ENCODE measurements around the gene PTGES. TPM values are rescaled to one million over a fixed set of nuclear protein-coding genes. Genes with fewer than 3 reads are reported as not detected.
"Not testable (repeated sequence)": the region's sequence is repeated elsewhere in the genome, so short reads cannot be mapped to it uniquely, and the experiment has no call there.

PTGES gene
- total RNA-seq, 2 experiments from 2014 or later, result 0.25 to 0.38 TPM

GRCh38 chr9:129750013-129750638 is 2.7 kb downstream of the PTGES start:
- H3K4me1 ChIP-seq (ENCODE audit: insufficient read depth, low read length), result peaks cover 10% of the 10 kb centered on the region
- no peak overlapping the region for H3K4me3 ChIP-seq (ENCODE audit: low read length)
- Mint-ChIP-seq H3K27ac (no peak overlapping the region), H3K9me3 (no peaks in the 10 kb centered on the region), H3K27me3 (peaks cover 9% of the 10 kb centered on the region), H3K36me3 (ENCODE audit: low read depth) (no peaks in the 10 kb centered on the region), H3K4me1 (ENCODE audit: low read depth) (peaks cover 14% of the 10 kb centered on the region), H3K4me3 (no peak overlapping the region)
- peaks cover 0 to 3% of the 10 kb centered on the region in 2 experiments for H3K27me3 ChIP-seq (ENCODE audit: control insufficient read depth in 1 of 2, insufficient read depth in 2 of 2, low read length in 2 of 2)
- no peak for ATAC-seq (ENCODE audit: poor library complexity)
- TF ChIP-seq CTCF (IDR thresholded peaks at IDR 0.05), result no peak
- H3K27ac ChIP-seq (ENCODE audit: low read depth in 1 of 2, low read length in 2 of 2), result no peak overlapping the region
- ChIA-PET POLR2A (interaction anchor here (1.0 kb wide), 1 partner anchor 12 kb away, joined by 3 read pairs; no protein-coding TSS in a partner anchor), CTCF (interaction anchor here (0.6 kb wide), 1 partner anchor 97 kb away, joined by 4 read pairs; no protein-coding TSS in a partner anchor)
- no peak for DNase-seq
- no peaks in the 10 kb centered on the region for H3K9me3 ChIP-seq (ENCODE audit: control insufficient read depth in 1 of 2, insufficient read depth in 1 of 2, low read length in 2 of 2)
- no peaks in the 10 kb centered on the region for H3K36me3 ChIP-seq (ENCODE audit: insufficient read depth, low read length)
- intact Hi-C loops (cut with DNase I, micrococcal nuclease), result no loop called here

GRCh38 chr9:129749575-129749974 is 3.3 kb downstream of the PTGES start:
- POLR2A ChIA-PET, result interaction anchor here (1.0 kb wide), 1 partner anchor 12 kb away, joined by 3 read pairs; no protein-coding TSS in a partner anchor
- ATAC-seq (ENCODE audit: poor library complexity) (no peak), DNase-seq (no peak)
- Mint-ChIP-seq H3K4me1 (ENCODE audit: low read depth) (peaks cover 14% of the 10 kb centered on the region), H3K36me3 (ENCODE audit: low read depth) (no peaks in the 10 kb centered on the region), H3K27ac (no peak overlapping the region), H3K4me3 (no peak overlapping the region), H3K9me3 (no peaks in the 10 kb centered on the region), H3K27me3 (peaks cover 9% of the 10 kb centered on the region)
- CTCF ChIA-PET, result interaction anchor here (0.6 kb wide), 1 partner anchor 97 kb away, joined by 4 read pairs; no protein-coding TSS in a partner anchor
- H3K27ac ChIP-seq (ENCODE audit: low read depth in 1 of 2, low read length in 2 of 2), result no peak overlapping the region
- no peak overlapping the region for H3K4me3 ChIP-seq (ENCODE audit: low read length)
- TF ChIP-seq CTCF (IDR thresholded peaks at IDR 0.05), result no peak
- H3K9me3 ChIP-seq (ENCODE audit: control insufficient read depth in 1 of 2, insufficient read depth in 1 of 2, low read length in 2 of 2), result no peaks in the 10 kb centered on the region
- peaks cover 0 to 3% of the 10 kb centered on the region in 2 experiments for H3K27me3 ChIP-seq (ENCODE audit: control insufficient read depth in 1 of 2, insufficient read depth in 2 of 2, low read length in 2 of 2)
- no peaks in the 10 kb centered on the region for H3K36me3 ChIP-seq (ENCODE audit: insufficient read depth, low read length)
- intact Hi-C loops (cut with DNase I, micrococcal nuclease), result no loop called here
- H3K4me1 ChIP-seq (ENCODE audit: insufficient read depth, low read length), result peaks cover 10% of the 10 kb centered on the region

GRCh38 chr9:129749052-129749451 is 3.8 kb downstream of the PTGES start:
- H3K9me3 Mint-ChIP-seq; H3K4me3 ChIP-seq (ENCODE audit: low read length); H3K4me3 Mint-ChIP-seq; H3K27me3 ChIP-seq (ENCODE audit: control insufficient read depth in 1 of 2, insufficient read depth in 2 of 2, low read length in 2 of 2); DNase-seq; H3K9me3 ChIP-seq (ENCODE audit: control insufficient read depth in 1 of 2, insufficient read depth in 1 of 2, low read length in 2 of 2); ATAC-seq (ENCODE audit: poor library complexity); CTCF ChIA-PET; H3K27ac Mint-ChIP-seq; H3K27me3 Mint-ChIP-seq; H3K36me3 ChIP-seq (ENCODE audit: insufficient read depth, low read length); intact Hi-C loops (cut with DNase I, micrococcal nuclease); H3K36me3 Mint-ChIP-seq (ENCODE audit: low read depth); H3K27ac ChIP-seq (ENCODE audit: low read depth in 1 of 2, low read length in 2 of 2): not testable (repeated sequence)
- POLR2A ChIA-PET, result interaction anchor here (1.0 kb wide), 1 partner anchor 11 kb away, joined by 3 read pairs; no protein-coding TSS in a partner anchor
- H3K4me1 ChIP-seq (ENCODE audit: insufficient read depth, low read length), result peaks cover 10% of the 10 kb centered on the region
- peaks cover 14% of the 10 kb centered on the region for H3K4me1 Mint-ChIP-seq (ENCODE audit: low read depth)

Data from CD4-positive, alpha-beta T cell (primary cell).